Esophagus muscularis mucosa (tissue), 4 donors: ENCODE measurements around the gene PGF. TPM values are rescaled to one million over a fixed set of nuclear protein-coding genes. Genes with fewer than 3 reads are reported as not detected.

Experiments
- DNase-seq: peaks from one replicate; pipeline ENCODE4 v3.0.0-alpha.2; 2017; ENCODE audit errors: extremely low spot score
- H3K27ac ChIP-seq, 4 donors: fragments of 200-600 bp; sonication (generic); replicated peaks in 1 of 4; 1 replicate in 3 of 4; 2 replicates in 1 of 4; pipeline ENCODE4 v1.5.1; 2016 to 2019; ENCODE audit warnings: mild to moderate bottlenecking in 1 of 4
- H3K27me3 ChIP-seq, 4 donors: fragments of 200-600 bp; sonication (generic); one replicate each; pipeline versions ENCODE4 v1.5.1 to v1.6.0; 2016 to 2019
- H3K36me3 ChIP-seq, 4 donors: fragments of 200-600 bp; sonication (generic); one replicate each; pipeline ENCODE4 v1.5.1; 2016 to 2019
- H3K4me1 ChIP-seq, 4 donors: fragments of 200-600 bp; sonication (generic); one replicate each; pipeline ENCODE4 v1.5.1; 2016 to 2019
- H3K4me3 ChIP-seq, 4 donors: fragments of 200-600 bp; sonication (generic); 1 replicate in 2 of 4; 2 replicates in 2 of 4; pipeline ENCODE4 v1.5.1; 2016 to 2019; ENCODE audit warnings: mild to moderate bottlenecking in 4 of 4, moderate library complexity in 1 of 4
- H3K9me3 ChIP-seq, 4 donors: fragments of 200-600 bp; sonication (generic); 1 replicate in 3 of 4; 2 replicates in 1 of 4; pipeline ENCODE4 v1.5.1; 2016 to 2019
- CTCF ChIP-seq, 3 experiments: fragments of 200-600 bp in 2 of 3; fragments of 450-650 bp in 1 of 3; sonication (generic) in 2 of 3; IDR thresholded peaks; one replicate each; pipeline ENCODE4 v1.5.1; 2017 to 2019; ENCODE audit warnings: antibody characterized with exemption in 3 of 3, mild to moderate bottlenecking in 2 of 3, moderate library complexity in 1 of 3
- EP300 ChIP-seq: sonication (generic); formaldehyde crosslinking; IDR thresholded peaks from one replicate; pipeline ENCODE4 v1.6.1; 2017; ENCODE audit warnings: antibody characterized with exemption
- POLR2A ChIP-seq: fragments of 450-650 bp; IDR thresholded peaks from one replicate; pipeline ENCODE4 v1.6.1; 2017; ENCODE audit warnings: antibody characterized with exemption, moderate library complexity, mild to moderate bottlenecking, low read depth
- POLR2AphosphoS5 ChIP-seq, 2 donors: sonication (generic); formaldehyde crosslinking; IDR thresholded peaks; one replicate each; pipeline ENCODE4 v1.6.1; 2017; ENCODE audit warnings: antibody characterized with exemption in 2 of 2
- WGBS: methylation state at CpG from one replicate; pipeline ENCODE4 v1.1.5; 2018; 5-methylcytosine and 5-hydroxymethylcytosine counted together
- intact Hi-C: fragments of 100-400 bp; cut with DNase I; formaldehyde crosslinking; loops from one replicate; pipeline ENCODE4 v1.15.1; 2023
- total RNA-seq, 4 donors: library from RNA; depleted of rRNA; stranded (reverse); fragments of >200 nt; gene quantifications; one replicate each; pipeline versions ENCODE4 v1.1.0 to v1.2.1, GENCODE V29; 2016

The PGF gene
- 10 to 100 TPM; 16.7 to 69.6 (median 18.4) TPM for total RNA-seq

DNA sequence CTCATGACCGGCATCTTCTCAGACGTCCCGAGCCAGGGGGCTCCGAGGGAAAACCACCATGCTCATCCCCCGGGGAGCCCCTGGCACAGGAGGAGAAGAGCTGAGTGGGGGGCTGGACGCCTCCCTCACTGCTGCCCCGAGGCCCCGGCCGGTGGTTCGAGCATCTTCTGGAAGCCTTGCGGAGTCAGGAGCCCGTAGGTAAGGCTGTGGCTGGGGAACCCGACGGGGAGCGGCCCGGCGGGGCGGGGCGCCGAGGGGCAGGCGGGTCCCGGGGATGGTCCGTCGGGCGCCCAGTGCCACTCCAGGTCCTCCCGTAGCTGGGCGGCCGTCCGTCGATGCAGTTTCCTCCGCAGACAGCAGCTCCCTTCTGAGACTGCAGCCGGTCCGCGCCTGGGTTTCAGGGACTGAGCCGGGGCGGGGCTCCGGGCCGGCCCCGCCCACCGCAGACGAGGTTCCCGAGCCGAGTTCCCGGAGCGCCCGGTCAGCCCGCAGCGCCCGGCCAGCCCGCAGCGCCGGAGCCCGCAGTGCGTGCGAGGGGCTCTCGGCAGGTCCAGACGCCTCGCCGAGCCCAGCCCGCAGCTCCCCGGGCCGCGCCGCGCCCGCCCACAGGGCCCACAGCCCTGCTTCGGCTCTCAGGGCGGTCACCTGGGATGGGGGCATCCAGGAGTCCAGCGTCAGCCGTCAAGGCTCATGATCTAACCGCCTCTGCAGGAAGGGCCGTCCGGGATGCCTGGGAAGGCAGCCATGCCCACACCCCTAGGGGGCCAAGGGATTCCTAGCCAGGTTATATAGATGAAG lies at the start of gene PGF:
Gene PGF (minus strand): TSS at position 369 of the 798 bp plus-strand sequence. CDS start 355 bp downstream, at position 14.
- Histone ChIP-seq H3K27ac (peak within 1 kb of the TSS; percentile 46 to 67 (median 52)), H3K4me3 (peak within 1 kb of the TSS; percentile 62 to 73 (median 66)), H3K9me3 (no peaks in the 10 kb centered on the region), H3K36me3 (peaks cover 0 to 4% (median 0%) of the 10 kb centered on the region in 4 donors), H3K4me1 (peaks cover 28 to 55% (median 38%) of the 10 kb centered on the region in 4 donors), H3K27me3 (peaks cover 0 to 46% (median 0%) of the 10 kb centered on the region in 4 donors)
- TF ChIP-seq POLR2AphosphoS5 (IDR thresholded peaks at IDR 0.05) (peak; percentile 69 to 80), POLR2A (no peak), CTCF (IDR thresholded peaks at IDR 0.05) (no peak)
- intact Hi-C loops: no loop called here
- no peak for DNase-seq
- WGBS: 7% methylated on average over 10 of the region's 73 CpGs

- 16% methylated on average over 10 of the region's 18 CpGs for WGBS
- intact Hi-C loops: loop anchor here (5.0 to 10.0 kb wide), 2 partner anchors 56 to 81 kb away; no protein-coding TSS in a partner anchor
Observed at GRCh38 chr14:75003250-75004027, 48.0 kb upstream of the PGF start.

DNA sequence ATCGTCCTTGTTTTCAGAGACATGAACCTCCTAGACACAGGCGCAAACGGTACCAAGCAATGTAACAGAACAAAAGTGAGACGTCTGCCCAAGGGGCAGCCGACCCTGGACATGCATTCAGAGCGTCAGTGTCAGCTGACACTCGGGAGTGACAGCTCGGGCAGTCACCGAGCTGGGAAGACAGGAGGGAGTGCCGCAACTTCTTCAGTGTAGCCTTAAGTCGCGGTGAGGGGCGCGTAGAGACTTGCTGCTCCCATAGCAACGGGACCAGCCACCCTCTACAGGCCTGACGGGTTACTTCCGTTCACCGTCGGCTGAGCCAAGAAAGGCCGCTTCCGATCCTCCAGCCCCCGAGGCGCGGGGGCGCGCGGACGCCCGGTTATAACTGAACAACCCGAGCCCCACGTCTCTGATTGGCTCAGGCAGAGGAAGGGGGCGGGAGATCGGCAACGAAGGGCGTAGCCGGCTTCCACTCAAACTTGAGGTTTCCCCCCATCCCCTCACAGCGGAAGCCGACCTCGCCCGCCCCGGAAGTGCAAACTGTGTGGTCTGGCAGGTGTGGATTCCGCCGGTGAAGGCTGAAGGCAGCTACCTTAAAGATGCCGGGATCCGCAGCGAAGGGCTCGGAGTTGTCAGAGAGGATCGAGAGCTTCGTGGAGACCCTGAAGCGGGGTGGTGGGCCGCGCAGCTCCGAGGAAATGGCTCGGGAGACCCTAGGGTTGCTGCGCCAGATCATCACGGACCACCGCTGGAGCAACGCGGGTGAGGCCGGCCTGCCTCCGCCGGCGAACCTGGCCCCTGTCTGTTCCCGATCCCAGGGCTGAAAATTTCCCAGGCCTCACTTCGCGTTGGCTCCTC lies 47.2 kb upstream of the PGF start, which contains the start of gene EIF2B2:
Gene EIF2B2 (plus strand): TSS at position 530 of the 858 bp plus-strand sequence. CDS start 70 bp downstream, at position 600.
- intact Hi-C loops: loop anchor here (5.0 to 10.0 kb wide), 2 partner anchors 55 to 82 kb away; no protein-coding TSS in a partner anchor
- Histone ChIP-seq H3K27ac (peak within 1 kb of the TSS; percentile 81 to 87 (median 82)), H3K27me3 (no peaks in the 10 kb centered on the region), H3K9me3 (no peaks in the 10 kb centered on the region), H3K4me1 (peaks cover 15 to 34% (median 25%) of the 10 kb centered on the region in 4 donors), H3K4me3 (peak within 1 kb of the TSS; percentile 77 to 92 (median 82)), H3K36me3 (peaks cover 15 to 31% (median 28%) of the 10 kb centered on the region in 4 donors)
- WGBS: 2% methylated on average over 14 of the region's 66 CpGs
- peak; percentile 80 to 83 for TF ChIP-seq POLR2AphosphoS5 (IDR thresholded peaks at IDR 0.05)
- TF ChIP-seq EP300: no peak
- peak in 2 of 3 experiments; percentile 28 to 37 for TF ChIP-seq CTCF (IDR thresholded peaks at IDR 0.05)
- peak; percentile 100 for DNase-seq

More at GRCh38 chr14:75003250-75004027, 48.0 kb upstream of the PGF start:
- H3K36me3 ChIP-seq: peaks cover 15 to 39% (median 37%) of the 10 kb centered on the region in 4 donors
- TF ChIP-seq POLR2A (no peak), EP300 (no peak), POLR2AphosphoS5 (IDR thresholded peaks at IDR 0.05) (no peak), CTCF (IDR thresholded peaks at IDR 0.05) (no peak)
- H3K27me3 ChIP-seq: no peaks in the 10 kb centered on the region
- H3K4me1 ChIP-seq: peaks cover 15 to 34% (median 25%) of the 10 kb centered on the region in 4 donors
- H3K4me3 ChIP-seq: peak overlapping the region; percentile 77 to 92 (median 82)
- H3K27ac ChIP-seq: peak overlapping the region; percentile 81 to 87 (median 82)
- no peak for DNase-seq
- H3K9me3 ChIP-seq: no peaks in the 10 kb centered on the region

DNA sequence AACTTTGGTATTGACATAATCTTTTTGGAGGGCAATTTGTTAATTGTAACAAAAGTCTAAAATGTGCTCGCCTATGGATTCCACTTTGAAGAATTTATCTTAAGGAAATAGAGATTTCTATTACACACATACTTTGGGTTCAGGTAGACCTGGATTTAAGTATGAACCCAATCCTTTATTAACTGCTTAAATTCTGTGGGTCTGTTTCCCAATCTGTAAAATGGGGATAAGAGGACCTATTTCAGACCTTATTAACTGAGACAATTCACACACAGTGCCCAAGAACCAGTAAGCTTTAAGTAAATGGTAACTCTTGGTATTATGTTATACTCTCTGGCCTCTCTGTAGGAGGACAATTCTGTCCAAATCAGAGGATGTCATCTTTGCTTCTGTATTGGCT lies 46.5 kb upstream of the PGF start:
- no peaks in the 10 kb centered on the region for H3K27me3 ChIP-seq
- 97% methylated on average over 1 of the region's 1 CpG for WGBS
- H3K36me3 ChIP-seq: peaks cover 12 to 24% (median 21%) of the 10 kb centered on the region in 4 donors
- H3K9me3 ChIP-seq: no peaks in the 10 kb centered on the region
- peaks cover 15 to 34% (median 25%) of the 10 kb centered on the region in 4 donors for H3K4me1 ChIP-seq
- intact Hi-C loops: loop anchor here (5.0 to 10.0 kb wide), 2 partner anchors 55 to 83 kb away; no protein-coding TSS in a partner anchor
- no peak for TF ChIP-seq CTCF (IDR thresholded peaks at IDR 0.05)
- TF ChIP-seq EP300: no peak
- TF ChIP-seq POLR2AphosphoS5 (IDR thresholded peaks at IDR 0.05): no peak
- no peak for TF ChIP-seq POLR2A
- peak overlapping the region; percentile 81 to 87 (median 82) for H3K27ac ChIP-seq
- DNase-seq: no peak
- H3K4me3 ChIP-seq: peak overlapping the region; percentile 77 to 92 (median 82)
